H9 (cell line): ENCODE data around the gene SEMA5A. TPM values are rescaled to one million over a fixed set of nuclear protein-coding genes. Genes with fewer than 3 reads are reported as not detected.

Source experiments
- DNase-seq: peaks from one replicate; pipeline ENCODE4 v3.0.0-alpha.2; 2017
- H2AFZ ChIP-seq: one replicate; pipeline ENCODE4 v1.6.1; 2013; ENCODE audit warnings: mild to moderate bottlenecking, low read length, control low read depth, moderate library complexity
- H2AK5ac ChIP-seq: 2 replicates; pipeline ENCODE4 v1.6.1; 2013; ENCODE audit warnings: low read length, control low read depth, mixed read lengths; ENCODE audit not compliant: insufficient read length
- H2BK120ac ChIP-seq: one replicate; pipeline ENCODE4 v1.6.1; 2013; ENCODE audit warnings: low read depth, mild to moderate bottlenecking, low read length, control low read depth, inconsistent platforms; ENCODE audit not compliant: poor library complexity, severe bottlenecking
- H2BK12ac ChIP-seq: 2 replicates; pipeline ENCODE4 v1.6.1; 2013; ENCODE audit warnings: low read length, control low read depth, mixed read lengths, low read depth; ENCODE audit not compliant: insufficient read length
- H2BK15ac ChIP-seq: 2 replicates; pipeline ENCODE4 v1.6.1; 2013; ENCODE audit warnings: low read depth, low read length, control low read depth
- H2BK20ac ChIP-seq: one replicate; pipeline ENCODE4 v1.6.1; 2013; ENCODE audit warnings: low read depth, mild to moderate bottlenecking, low read length, control low read depth, inconsistent platforms; ENCODE audit not compliant: poor library complexity, severe bottlenecking
- H2BK5ac ChIP-seq: 2 replicates; pipeline ENCODE4 v1.6.1; 2013; ENCODE audit warnings: low read length, control low read depth, mixed read lengths; ENCODE audit not compliant: insufficient read length
- H3K14ac ChIP-seq: 2 replicates; pipeline ENCODE4 v1.6.1; 2013; ENCODE audit warnings: low read length, control low read depth; ENCODE audit not compliant: insufficient read depth
- H3K18ac ChIP-seq: 2 replicates; pipeline ENCODE4 v1.6.1; 2013; ENCODE audit warnings: low read depth, mild to moderate bottlenecking, mixed read lengths, low read length, control low read depth; ENCODE audit not compliant: insufficient read length
- H3K23ac ChIP-seq: 2 replicates; pipeline ENCODE4 v1.6.1; 2013; ENCODE audit warnings: low read length, control low read depth, mixed read lengths, low read depth; ENCODE audit not compliant: insufficient read length
- H3K23me2 ChIP-seq: 2 replicates; pipeline ENCODE4 v1.6.1; 2013; ENCODE audit warnings: low read depth, mild to moderate bottlenecking, mixed read lengths, low read length, control low read depth; ENCODE audit not compliant: insufficient read length, poor library complexity, severe bottlenecking
- H3K27ac ChIP-seq: 2 replicates; pipeline ENCODE4 v1.5.1; 2013; ENCODE audit warnings: low read length, control low read depth, mixed read lengths, low read depth; ENCODE audit not compliant: insufficient read length
- H3K27me3 ChIP-seq: 2 replicates; pipeline ENCODE4 v1.6.1; 2013; ENCODE audit warnings: low read length, control low read depth, inconsistent platforms; ENCODE audit not compliant: insufficient read depth
- H3K4ac ChIP-seq: 2 replicates; pipeline ENCODE4 v1.6.1; 2013; ENCODE audit warnings: low read depth, mild to moderate bottlenecking, control low read depth, inconsistent platforms, low read length, moderate library complexity
- H3K4me1 ChIP-seq: 2 replicates; pipeline ENCODE4 v1.6.1; 2013; ENCODE audit warnings: low read length, control low read depth, inconsistent platforms; ENCODE audit not compliant: insufficient read depth
- H3K4me2 ChIP-seq: 2 replicates; pipeline ENCODE4 v1.6.1; 2013; ENCODE audit warnings: low read length, control low read depth, mixed read lengths; ENCODE audit not compliant: insufficient read length, insufficient read depth
- H3K56ac ChIP-seq: 2 replicates; pipeline ENCODE4 v1.6.1; 2013; ENCODE audit warnings: low read depth, mild to moderate bottlenecking, mixed read lengths, low read length, control low read depth; ENCODE audit not compliant: insufficient read length
- H3K79me1 ChIP-seq: 2 replicates; pipeline ENCODE4 v1.6.1; 2013; ENCODE audit warnings: low read depth, mild to moderate bottlenecking, moderate library complexity, low read length, control low read depth, inconsistent platforms; ENCODE audit not compliant: insufficient read depth, poor library complexity, severe bottlenecking
- H3K79me2 ChIP-seq: 2 replicates; pipeline ENCODE4 v1.6.1; 2013; ENCODE audit warnings: low read length, control low read depth, inconsistent platforms; ENCODE audit not compliant: insufficient read depth
- H3K9ac ChIP-seq: 2 replicates; pipeline ENCODE4 v1.6.1; 2013; ENCODE audit warnings: low read length, control low read depth, mixed read lengths; ENCODE audit not compliant: insufficient read length; ENCODE audit errors: extremely low read depth
- H3K9me3 ChIP-seq: one replicate; pipeline ENCODE4 v1.6.1; 2013; ENCODE audit warnings: low read depth, low read length, inconsistent platforms; ENCODE audit not compliant: control insufficient read depth
- H3T11ph ChIP-seq: one replicate; pipeline ENCODE4 v1.6.1; 2013; ENCODE audit warnings: mild to moderate bottlenecking, low read length, control low read depth, inconsistent platforms
- H4K20me1 ChIP-seq: one replicate; pipeline ENCODE4 v1.6.1; 2013; ENCODE audit not compliant: control insufficient read depth, insufficient read length, insufficient read depth
- H4K5ac ChIP-seq: 2 replicates; pipeline ENCODE4 v1.6.1; 2013; ENCODE audit warnings: low read depth, mild to moderate bottlenecking, mixed read lengths, low read length, control low read depth; ENCODE audit not compliant: insufficient read length
- H4K8ac ChIP-seq: replicated peaks from 2 replicates; pipeline ENCODE4 v1.6.1; 2013; ENCODE audit warnings: low read length, control low read depth, mixed read lengths, low read depth; ENCODE audit not compliant: insufficient read length
- H4K91ac ChIP-seq: 2 replicates; pipeline ENCODE4 v1.6.1; 2013; ENCODE audit warnings: low read depth, mild to moderate bottlenecking, moderate library complexity, mixed read lengths, low read length, control low read depth; ENCODE audit not compliant: insufficient read length
- H3K27ac Mint-ChIP-seq, 3 experiments: 2 replicates in 2 of 3; 3 replicates in 1 of 3; pipeline ENCODE4 v1.8.0; 2020 to 2021; ENCODE audit warnings: mixed read lengths in 3 of 3, mild to moderate bottlenecking in 1 of 3, moderate library complexity in 1 of 3
- H3K27me3 Mint-ChIP-seq: 2 replicates; pipeline ENCODE4 v1.8.0; 2021; ENCODE audit warnings: low read depth, mild to moderate bottlenecking, moderate library complexity, mixed read lengths
- H3K36me3 Mint-ChIP-seq, 3 experiments: 2 replicates in 2 of 3; 3 replicates in 1 of 3; pipeline ENCODE4 v1.8.0; 2020 to 2021; ENCODE audit warnings: low read depth in 3 of 3, mixed read lengths in 3 of 3; ENCODE audit not compliant: insufficient read depth in 1 of 3
- H3K4me1 Mint-ChIP-seq, 2 experiments: 2 replicates each; pipeline ENCODE4 v1.8.0; 2020; ENCODE audit warnings: mixed read lengths in 2 of 2
- H3K4me3 Mint-ChIP-seq, 2 experiments: 2 replicates in 1 of 2; 3 replicates in 1 of 2; pipeline ENCODE4 v1.8.0; 2020 to 2021; ENCODE audit warnings: mild to moderate bottlenecking in 2 of 2, mixed read lengths in 2 of 2, moderate library complexity in 1 of 2
- H3K9me3 Mint-ChIP-seq, 2 experiments: 2 replicates in 1 of 2; 3 replicates in 1 of 2; pipeline ENCODE4 v1.8.0; 2020; ENCODE audit warnings: mild to moderate bottlenecking in 2 of 2, mixed read lengths in 2 of 2, moderate library complexity in 1 of 2
- WGBS: extraction: QIAGEN DNeasy Blood & Tissue Kit; methylation state at CpG from one replicate; pipeline ENCODE4 v1.1.7; 2013; ENCODE audit warnings: missing lambda C conversion rate, low lambda C conversion rate, mixed read lengths; ENCODE audit not compliant: insufficient read length; ENCODE audit errors: extremely low coverage; 5-methylcytosine and 5-hydroxymethylcytosine counted together
- total RNA-seq: library from RNA; stranded (reverse); gene quantifications from 2 replicates; pipeline ENCODE4 v1.2.1, GENCODE V29; 2021
- TF ChIP-seq, protein P1 (sequence below): fragments of 200-600 bp; sonication (generic); conservative IDR thresholded peaks from 3 replicates; pipeline ENCODE4 v1.8.0; 2021; ENCODE audit warnings: antibody characterized with exemption, mild to moderate bottlenecking

The SEMA5A gene
- total RNA-seq, 1 experiment from 2014 or later: 4.3 TPM

DNA sequence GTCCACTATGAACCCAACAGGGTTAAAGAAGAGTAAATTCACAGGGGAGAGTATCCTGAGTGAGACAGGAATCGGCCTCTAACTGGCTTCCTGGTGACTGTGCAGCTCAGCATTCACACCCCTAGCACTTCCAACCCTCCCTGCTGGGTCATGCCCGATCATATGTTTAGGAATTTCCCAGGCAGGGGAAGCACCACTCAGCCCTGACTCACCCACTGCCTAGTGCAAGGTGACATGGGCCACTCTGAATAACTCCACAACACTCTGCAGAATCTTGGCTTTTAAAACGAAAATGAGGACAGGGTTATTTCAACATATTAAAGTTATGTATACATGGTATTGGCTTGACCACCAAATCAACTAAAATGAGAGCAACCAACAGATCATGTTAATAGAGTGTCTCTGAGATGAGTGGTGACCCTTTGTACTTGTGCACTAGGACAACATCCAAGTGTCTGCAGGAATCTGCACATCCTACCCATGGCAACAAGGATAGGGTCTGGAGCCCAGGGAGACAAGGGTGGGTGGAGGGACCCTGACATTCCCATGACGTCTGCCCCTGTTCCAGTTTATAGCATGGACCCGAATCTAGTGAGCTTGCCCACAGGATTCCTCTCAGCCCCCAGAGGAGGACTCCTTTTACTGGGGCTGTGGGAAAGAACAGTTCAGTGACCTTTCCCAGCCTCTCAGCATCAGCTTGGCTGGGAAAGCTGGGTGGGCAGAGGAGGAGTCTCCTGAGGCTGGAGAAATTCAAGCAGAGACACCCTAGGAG lies 485.8 kb downstream of the SEMA5A start:
- H2BK12ac ChIP-seq: no peak overlapping the region
- no peaks in the 10 kb centered on the region for H3K23me2 ChIP-seq
- TF ChIP-seq, protein P1, sequence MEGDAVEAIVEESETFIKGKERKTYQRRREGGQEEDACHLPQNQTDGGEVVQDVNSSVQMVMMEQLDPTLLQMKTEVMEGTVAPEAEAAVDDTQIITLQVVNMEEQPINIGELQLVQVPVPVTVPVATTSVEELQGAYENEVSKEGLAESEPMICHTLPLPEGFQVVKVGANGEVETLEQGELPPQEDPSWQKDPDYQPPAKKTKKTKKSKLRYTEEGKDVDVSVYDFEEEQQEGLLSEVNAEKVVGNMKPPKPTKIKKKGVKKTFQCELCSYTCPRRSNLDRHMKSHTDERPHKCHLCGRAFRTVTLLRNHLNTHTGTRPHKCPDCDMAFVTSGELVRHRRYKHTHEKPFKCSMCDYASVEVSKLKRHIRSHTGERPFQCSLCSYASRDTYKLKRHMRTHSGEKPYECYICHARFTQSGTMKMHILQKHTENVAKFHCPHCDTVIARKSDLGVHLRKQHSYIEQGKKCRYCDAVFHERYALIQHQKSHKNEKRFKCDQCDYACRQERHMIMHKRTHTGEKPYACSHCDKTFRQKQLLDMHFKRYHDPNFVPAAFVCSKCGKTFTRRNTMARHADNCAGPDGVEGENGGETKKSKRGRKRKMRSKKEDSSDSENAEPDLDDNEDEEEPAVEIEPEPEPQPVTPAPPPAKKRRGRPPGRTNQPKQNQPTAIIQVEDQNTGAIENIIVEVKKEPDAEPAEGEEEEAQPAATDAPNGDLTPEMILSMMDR: no peak
- H3K14ac ChIP-seq: no peak overlapping the region
- no peak overlapping the region for H3K9ac ChIP-seq
- H4K91ac ChIP-seq: no peak overlapping the region
- H3K4ac ChIP-seq: no peak overlapping the region
- no peak overlapping the region for H4K5ac ChIP-seq
- no peaks in the 10 kb centered on the region for H3K9me3 ChIP-seq
- Mint-ChIP-seq H3K27me3 (no peaks in the 10 kb centered on the region), H3K4me1 (no peaks in the 10 kb centered on the region), H3K27ac (no peak overlapping the region), H3K9me3 (no peaks in the 10 kb centered on the region), H3K36me3 (no peaks in the 10 kb centered on the region; a peak in 4 of 7 replicates), H3K4me3 (no peak overlapping the region)
- no peak overlapping the region for H2BK15ac ChIP-seq
- no peaks in the 10 kb centered on the region for H3K4me1 ChIP-seq
- no peak overlapping the region for H3K4me2 ChIP-seq
- DNase-seq: no peak
- H2BK120ac ChIP-seq: no peak overlapping the region
- no peak overlapping the region for H4K8ac ChIP-seq
- H3K56ac ChIP-seq: no peak overlapping the region
- H3K79me1 ChIP-seq: no peaks in the 10 kb centered on the region
- no peak overlapping the region for H3T11ph ChIP-seq
- no CpG with 5 or more reads among the region's 5 CpGs for WGBS
- H2BK5ac ChIP-seq: no peak overlapping the region
- no peaks in the 10 kb centered on the region for H4K20me1 ChIP-seq
- no peaks in the 10 kb centered on the region for H3K79me2 ChIP-seq
- no peaks in the 10 kb centered on the region for H3K27me3 ChIP-seq
- no peak overlapping the region for H3K23ac ChIP-seq
- H3K27ac ChIP-seq: no peak overlapping the region
- no peak overlapping the region for H2BK20ac ChIP-seq
- no peak overlapping the region for H3K18ac ChIP-seq
- no peak overlapping the region for H2AK5ac ChIP-seq
- H2AFZ ChIP-seq: no peak overlapping the region
